Right ventricle myocardium inferior (tissue), 1 donor: Measurements from ENCODE around the gene PTPRN2. TPM values are rescaled to one million over a fixed set of nuclear protein-coding genes. Genes with fewer than 3 reads are reported as not detected.
A peak's percentile ranks its signal among the peaks of the same experiment; 100 is the strongest.
"Not testable (repeated sequence)": the region's sequence is repeated elsewhere in the genome, so short reads cannot be mapped to it uniquely, and the experiment has no call there.

Experiments
- ATAC-seq: fragments of 200-7000 bp; cut with Tn5 transposase; one replicate; pipeline ENCODE4 v1.9.1; 2020; ENCODE audit warnings: mild to moderate bottlenecking, moderate library complexity
- DNase-seq: peaks from one replicate; pipeline ENCODE4 v3.0.0; 2021; ENCODE audit errors: missing footprints
- intact Hi-C: fragments of 100-400 bp; cut with DNase I; formaldehyde crosslinking; loops from one replicate; pipeline ENCODE4 v1.11.0; 2022
- total RNA-seq: library from RNA; stranded (reverse); fragmentation: NEBNext Ultra II Directional; extraction: Animal tissue kit (Norgen Biotek cat#: 25700); gene quantifications from one replicate; pipeline ENCODE4 v1.2.1, GENCODE V29; 2021
- donor health status: DM: no; HTN: yes; CAD: no; lungs with severe emphysema.

PTPRN2 gene
- total RNA-seq, 1 donor from 2014 or later, result 1.6 TPM

DNA sequence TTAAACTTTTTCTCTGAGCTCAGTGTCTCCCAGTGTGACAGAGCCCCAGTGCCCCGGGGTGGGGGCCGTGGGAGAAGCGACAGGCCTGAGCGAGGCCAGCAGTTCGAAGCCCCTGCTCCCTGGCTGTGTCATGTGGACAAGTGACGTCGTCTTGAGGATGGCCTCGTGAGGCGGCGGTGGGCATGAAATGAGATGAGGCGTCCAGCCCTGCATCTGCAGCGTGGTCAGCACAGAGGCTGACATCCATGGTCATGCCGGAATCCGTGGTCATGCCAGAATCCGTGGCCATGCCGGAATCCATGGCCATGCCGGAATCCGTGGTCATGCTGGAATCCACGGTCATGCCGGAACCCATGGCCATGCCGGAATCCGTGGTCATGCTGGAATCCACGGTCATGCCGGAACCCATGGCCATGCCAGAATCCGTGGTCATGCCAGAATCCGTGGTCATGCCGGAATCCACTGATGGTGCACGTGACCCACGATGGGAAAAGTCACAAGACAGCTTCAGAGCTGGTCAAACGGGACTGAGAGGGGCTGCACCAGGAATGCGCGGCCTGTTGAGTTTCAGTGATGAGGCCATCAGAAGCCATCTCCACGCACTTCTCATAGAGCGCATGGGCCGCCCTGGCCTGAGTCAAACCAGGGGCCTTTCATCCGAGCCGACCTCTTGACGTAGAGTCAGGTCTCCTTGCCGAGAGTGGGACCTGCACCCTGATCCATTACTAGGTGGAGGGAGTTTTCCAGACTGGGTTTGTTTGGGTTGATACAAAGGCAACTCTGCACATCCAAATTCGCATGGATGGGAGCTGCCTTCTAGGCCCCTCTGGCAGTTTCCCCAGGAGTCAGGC, 342.5 kb downstream of the PTPRN2 start:
- ATAC-seq (no peak), DNase-seq (no peak)
- intact Hi-C loops, result no loop called here

DNA sequence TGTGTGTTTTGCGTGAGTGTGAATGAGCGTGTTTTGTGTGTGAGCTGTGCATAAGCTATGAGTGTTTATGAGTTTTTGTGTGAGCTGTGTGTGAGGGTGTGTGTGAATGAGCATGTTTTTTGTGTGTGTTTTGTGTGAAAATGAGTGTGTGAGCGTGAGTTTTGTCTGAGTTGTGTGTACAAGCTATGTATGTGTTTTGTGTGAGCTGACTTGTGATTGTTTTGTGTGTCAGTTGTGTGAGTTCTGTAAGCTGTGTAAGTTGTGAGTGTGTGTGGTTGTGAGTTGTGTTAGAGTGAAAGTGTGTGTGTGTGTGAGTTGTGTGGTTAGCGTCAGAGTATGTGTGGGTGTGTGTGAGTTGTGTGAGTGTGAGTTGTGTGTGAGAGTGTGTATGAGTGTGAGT, 343.2 kb downstream of the PTPRN2 start:
- no peak for DNase-seq

DNA sequence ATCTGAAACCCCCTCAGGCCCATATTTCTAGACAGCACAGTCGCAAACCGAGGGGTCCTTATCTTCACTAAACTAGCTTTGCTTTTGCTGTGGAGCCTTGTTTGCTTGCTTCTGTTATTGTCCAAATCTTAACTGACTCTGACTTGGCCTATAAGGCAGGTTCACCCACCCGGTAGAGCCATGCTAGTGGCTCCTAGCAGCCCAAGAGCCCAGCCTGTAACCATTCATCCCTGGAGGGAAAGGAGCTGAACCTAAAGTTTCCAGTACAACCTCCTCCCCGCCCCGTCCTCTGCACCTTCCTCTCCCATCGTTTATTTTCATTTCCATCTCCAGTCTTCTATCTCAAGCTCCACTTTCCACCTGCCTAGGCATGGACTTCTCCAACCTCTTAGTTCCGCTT, 345.7 kb downstream of the PTPRN2 start:
- intact Hi-C loops, result no loop called here
- DNase-seq (no peak), ATAC-seq (no peak)

More for the DNA sequence above, 343.2 kb downstream of the PTPRN2 start:
- no peak for ATAC-seq
- intact Hi-C loops, result no loop called here

DNA sequence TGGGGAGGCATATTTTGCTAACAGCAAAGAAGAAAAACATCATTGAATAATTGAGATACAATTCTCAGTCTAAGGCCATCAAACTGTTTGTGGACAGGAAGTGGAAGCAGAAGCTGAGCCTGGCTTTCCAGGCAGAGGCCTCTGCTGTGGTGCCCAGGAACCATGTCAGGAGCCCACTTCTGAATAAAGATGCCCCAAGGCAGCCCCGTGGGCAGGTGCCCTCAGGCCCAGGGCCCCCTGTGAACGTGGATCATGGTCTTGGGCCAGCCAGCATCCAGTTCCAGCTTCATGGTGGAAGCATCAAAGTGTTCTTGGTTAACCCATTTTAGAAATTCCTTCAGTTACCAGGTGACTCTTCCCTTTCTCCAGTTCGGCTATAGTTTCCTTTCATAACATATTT, 346.8 kb downstream of the PTPRN2 start:
- no peak for DNase-seq
- intact Hi-C loops, result no loop called here
- ATAC-seq, result no peak

DNA sequence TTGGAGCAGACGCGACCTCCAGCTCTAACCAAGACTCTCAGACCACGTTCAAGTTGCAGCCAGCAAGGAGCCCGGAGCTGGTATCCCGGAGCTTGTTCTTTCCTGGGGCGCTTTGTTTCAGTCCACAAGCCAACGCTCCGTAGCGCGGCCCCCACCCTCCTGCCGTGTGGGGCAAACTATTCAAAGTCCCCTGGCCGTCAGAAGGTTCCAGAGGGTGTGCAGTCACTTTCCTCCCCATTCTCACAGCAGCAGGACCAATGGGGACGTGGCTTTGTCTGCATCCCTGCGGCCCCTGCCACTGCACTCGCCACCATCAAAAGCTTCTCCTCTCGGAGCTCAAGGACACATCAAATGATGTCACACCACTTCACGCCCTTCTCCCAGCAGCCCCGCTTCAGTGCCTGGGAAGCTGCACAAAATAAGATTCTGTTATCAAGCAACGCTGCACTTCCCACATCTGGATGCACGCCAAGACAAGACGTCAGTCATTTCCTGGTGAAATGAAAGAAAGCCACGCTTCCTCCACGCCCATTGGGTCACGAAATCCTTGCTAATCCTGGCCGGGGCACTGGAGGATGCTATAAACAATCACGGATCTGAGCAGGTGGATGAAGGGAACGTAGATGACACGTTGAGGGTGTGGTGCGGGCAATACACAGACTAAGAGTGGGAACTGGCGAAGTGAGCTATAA, 348.2 kb downstream of the PTPRN2 start:
- intact Hi-C loops, result no loop called here
- ATAC-seq, result no peak
- no peak for DNase-seq

DNA sequence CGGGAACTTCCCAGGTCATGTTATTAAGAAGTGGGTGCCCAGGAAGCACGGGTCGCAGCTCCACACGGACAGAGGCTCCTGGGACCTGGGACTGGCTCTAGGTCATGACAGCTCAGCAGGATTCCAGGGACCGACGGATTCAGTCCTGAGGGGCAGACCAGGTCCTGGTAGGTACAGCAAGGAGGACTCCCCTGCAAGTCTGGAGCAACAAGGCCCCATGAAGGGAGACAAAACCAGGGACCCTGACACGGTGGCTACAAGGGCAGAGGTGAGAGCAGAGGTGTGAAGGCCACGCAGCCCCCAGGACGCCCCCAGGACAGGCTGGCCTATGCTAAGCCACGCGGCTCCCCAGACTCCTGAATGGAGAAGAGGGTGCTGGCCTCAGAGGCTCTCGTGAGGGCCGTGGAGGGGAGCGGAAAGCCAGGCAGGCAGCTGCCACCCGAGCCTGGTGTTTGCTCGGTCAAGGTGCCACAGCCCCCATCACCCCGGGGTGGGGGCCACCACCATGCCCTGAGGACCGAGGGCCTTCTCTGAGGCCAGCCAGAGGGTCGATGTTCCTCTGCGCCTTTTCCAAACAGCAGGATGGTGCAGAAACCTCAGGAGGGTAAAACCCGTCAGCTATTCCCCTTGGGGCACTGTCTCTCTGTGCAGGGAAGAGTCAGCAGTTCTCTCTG, 348.9 kb downstream of the PTPRN2 start:
- no peak for DNase-seq
- intact Hi-C loops, result no loop called here
- ATAC-seq, result no peak

DNA sequence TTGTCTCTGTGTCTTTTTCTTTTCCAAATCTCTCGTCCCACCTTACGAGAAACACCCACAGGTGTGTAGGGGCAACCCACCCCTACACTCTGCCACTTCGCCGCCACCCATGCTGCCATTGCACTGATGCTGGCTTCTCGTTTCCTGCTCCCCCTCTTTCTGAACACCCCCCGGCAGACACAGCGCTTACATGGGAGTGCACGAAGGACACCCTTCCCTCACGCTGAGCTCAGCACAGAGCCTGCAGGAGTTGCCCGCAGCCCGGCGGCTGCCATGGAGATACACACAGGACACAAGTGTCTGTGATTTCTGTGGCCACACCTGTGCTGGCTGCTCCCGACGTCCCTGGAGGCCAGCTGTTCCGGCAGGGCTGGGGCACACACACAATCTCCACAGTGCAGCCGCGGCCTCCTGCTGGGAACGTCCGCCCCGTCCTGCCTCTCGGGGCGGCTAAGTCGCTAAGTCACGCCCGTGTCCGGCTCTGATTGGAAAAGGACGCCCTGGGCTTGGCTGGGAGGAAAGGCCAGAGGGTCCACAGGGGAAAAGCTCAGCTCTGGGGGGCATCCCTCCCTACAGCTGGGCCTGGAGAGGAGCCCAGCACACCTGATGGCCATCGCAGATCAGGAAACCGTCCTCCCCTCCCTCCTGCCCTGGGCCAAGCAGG, 349.8 kb downstream of the PTPRN2 start:
- intact Hi-C loops, result no loop called here
- DNase-seq (no peak), ATAC-seq (peak; percentile 31)

DNA sequence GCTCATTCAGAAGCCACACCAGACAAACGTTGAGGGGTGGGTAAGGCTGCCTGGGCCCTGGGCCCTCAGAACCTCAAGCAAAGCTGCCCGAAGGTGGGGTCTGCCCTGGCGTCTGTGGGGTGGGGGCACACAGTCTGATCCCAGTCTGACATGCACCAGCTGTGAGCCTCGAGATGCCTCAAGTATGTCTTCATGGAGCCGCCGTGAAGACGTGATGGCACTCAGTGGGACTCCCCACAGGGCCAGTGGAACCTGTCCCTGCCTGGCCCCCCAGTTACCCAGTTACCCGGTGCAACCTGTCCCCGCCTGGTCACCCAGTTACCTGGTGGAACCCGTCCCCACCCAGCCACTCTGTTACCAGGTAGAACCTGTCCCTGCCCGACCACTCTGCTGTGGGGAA, 351.2 kb downstream of the PTPRN2 start:
- DNase-seq (no peak), ATAC-seq (no peak)
- intact Hi-C loops, result no loop called here

DNA sequence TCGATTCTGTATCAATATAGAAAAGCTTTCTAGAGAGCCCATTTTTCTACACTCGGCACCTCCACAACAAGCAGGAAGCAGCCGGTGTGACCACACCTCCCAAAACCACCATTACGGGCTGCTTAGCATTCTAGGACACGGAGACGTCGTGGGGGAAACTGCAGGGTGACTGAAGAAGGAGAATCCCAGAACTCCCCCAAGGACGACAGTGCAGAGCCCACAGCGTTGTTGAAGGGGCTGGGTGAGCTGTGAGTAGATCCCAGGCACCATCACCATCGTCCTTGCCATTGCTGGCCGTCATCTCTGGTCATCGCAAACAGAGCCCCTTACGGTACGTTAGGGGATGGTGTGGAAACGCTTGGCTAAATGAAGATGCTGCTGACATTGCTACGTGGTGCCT, 351.8 kb downstream of the PTPRN2 start:
- DNase-seq (no peak), ATAC-seq (no peak)
- intact Hi-C loops, result no loop called here

DNA sequence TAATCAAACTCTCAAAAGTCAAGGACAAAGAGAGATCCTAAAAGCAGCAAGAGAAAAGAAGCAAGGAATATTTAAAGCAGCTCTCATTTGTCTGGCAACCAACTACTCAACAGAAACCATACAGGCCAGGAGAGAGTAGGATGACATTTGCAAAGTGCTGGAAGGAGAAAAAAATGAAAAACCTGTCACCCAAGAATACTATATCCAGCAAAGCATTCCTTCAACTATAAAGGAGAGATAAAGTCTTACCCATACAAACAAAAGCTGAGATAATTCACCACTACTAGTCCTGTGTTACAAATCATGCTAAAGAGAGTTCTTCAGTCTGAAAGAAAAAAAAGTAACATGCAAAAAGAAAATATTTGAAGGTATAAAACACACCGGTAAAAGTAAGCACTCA, 357.7 kb downstream of the PTPRN2 start:
- ATAC-seq, result no peak
- intact Hi-C loops, result no loop called here
- DNase-seq, result no peak

DNA sequence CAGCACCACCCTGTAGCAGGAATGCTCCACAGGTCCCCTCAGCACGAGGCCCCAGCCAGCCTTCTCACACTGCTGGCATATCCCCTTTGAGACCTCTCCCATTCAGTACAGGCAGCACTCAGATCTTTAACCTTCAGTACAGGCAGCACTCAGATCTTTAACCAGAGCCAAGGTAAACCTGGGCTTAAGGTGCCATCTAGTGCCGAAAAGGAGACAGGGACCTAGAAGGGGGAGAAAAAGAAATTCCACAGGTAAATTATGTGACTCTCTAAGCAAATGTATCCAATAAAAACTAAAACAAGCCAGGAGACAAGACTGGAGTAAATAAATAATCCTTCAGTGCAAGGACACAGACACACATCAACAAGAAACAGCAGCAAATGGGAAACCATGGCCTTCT, 358.6 kb downstream of the PTPRN2 start:
- intact Hi-C loops, result no loop called here
- no peak for DNase-seq
- no peak for ATAC-seq

DNA sequence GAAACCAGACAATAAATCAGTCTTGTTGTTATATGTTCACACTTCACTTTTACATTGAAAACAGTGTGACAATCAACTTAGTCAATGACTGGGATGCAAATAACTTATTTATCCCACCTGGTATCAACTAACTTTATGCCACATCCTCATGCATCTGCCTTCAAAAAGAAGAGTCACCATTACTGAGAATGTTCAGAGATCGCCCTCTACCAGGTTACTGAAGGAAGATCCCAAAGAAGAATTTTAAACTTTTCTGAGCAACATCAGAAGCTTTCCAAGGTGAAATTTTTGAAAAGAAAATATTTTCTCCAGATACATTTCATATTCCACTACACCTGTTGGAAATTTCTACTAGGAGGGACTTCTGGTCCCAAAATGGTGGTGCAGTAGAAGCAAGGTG, 359.5 kb downstream of the PTPRN2 start:
- intact Hi-C loops, result no loop called here
- no peak for ATAC-seq

DNA sequence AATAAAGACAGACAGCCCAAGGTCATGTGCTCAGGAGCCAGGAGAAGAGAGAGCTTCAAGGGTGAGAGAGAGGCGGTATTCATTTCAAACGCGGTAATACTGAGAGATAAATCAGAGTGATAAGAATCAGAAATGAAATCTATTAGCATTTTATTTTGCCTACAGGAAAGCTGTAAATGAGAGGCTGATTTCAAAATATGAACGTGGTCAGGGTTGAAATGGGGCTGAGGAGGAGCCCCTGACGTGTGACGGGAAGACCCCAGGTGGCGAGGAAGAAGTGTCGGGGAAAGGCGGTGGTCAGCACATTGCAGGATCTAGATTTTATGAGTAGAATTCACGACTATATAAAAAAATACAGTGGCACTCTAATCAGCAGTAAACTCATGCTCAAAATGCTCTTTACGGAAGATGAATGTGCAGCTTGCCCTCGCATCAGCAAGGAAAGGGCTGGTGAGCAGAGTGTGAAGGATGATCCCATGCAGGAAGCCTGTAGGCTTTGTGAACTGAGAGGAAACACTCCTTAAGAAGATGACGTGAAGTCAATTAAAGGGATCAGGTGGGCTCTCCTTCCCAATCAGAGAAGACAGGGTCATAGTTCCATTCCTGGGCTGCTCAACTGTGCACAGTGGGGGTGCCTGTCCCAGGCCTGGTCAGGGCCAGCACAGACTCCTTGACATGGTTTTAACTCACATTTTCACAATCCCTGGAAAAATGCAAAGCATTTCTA, 360.2 kb downstream of the PTPRN2 start:
- intact Hi-C loops, result no loop called here
- DNase-seq (no peak), ATAC-seq (no peak)

More for the DNA sequence above, 359.5 kb downstream of the PTPRN2 start:
- no peak for DNase-seq

DNA sequence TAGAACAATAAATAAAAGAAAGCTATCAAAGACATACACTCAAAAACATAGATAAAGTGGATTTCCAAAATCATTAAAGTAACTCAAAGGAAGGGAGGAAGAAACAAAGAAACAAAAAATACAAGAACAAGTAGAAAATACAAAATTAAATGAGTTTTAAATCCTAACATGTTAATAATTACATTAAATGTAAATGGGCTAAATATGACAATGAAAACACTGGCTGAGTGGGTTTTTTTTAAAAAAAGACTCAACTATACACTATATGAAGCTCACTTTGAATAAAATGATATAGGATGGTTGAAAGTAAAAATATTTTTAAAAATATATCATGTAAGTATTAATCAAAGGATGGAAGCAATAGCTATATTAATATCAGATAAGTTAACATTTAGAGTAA, 371.4 kb downstream of the PTPRN2 start:
- DNase-seq (no peak), ATAC-seq (no peak)
- intact Hi-C loops, result no loop called here

DNA sequence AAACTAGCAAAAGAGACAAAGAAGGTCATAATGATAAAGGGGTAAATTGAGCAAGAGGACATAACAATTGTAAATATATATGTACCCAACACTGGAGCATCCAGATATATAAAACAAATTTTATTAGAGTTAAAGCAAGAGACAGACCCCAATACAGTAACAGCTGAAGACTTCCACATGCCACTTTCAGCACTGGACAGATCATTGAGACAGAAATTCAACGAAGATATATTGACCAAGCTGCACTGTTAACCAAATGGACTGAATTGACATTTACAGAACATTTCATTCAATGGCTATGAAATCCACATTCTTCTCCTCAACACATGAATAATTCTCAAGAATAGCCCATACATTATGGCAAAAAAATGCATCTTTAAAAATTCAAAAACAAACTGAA, 378.2 kb downstream of the PTPRN2 start:
- ATAC-seq, result no peak
- intact Hi-C loops, result no loop called here
- DNase-seq, result no peak

DNA sequence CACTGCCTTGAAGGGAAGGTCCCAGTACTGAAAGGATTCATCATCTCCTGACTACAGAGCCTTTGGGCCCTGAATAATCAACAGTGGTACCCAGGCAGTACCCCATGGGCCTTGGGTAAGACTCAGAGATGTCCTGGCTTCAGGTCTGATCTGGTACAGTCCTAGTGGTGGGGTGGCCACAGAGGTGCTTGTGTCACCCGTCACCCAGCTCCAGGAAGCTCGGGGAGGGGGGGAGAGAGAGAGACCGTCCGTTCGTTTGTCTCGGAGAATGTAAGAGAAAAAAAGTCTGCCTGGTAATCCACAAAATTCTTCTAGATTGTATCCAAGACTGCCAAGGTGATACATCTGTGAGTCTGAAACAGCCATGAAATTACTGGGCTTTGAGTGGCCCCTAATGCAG, 381.3 kb downstream of the PTPRN2 start:
- ATAC-seq (no peak), DNase-seq (no peak)
- intact Hi-C loops, result no loop called here

DNA sequence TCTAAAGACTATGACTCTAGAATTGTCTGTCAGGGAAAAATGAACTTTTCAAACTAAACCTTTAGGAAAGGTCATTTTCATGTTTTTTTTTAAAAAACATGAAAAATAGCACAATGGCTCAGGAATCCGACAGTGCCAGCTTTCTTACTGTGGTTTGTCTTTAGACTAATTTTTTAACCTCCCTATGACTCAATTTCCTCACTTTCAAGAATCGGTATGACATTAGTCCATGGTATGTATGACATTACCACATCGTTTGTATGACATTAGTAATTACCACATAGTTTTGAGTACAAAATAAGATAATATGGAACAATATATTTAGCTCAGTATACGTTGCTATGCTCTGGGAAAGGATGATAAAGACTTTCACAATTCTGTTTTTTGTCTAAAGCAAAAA, 383.2 kb downstream of the PTPRN2 start:
- ATAC-seq, result no peak
- intact Hi-C loops, result no loop called here
- DNase-seq, result no peak

DNA sequence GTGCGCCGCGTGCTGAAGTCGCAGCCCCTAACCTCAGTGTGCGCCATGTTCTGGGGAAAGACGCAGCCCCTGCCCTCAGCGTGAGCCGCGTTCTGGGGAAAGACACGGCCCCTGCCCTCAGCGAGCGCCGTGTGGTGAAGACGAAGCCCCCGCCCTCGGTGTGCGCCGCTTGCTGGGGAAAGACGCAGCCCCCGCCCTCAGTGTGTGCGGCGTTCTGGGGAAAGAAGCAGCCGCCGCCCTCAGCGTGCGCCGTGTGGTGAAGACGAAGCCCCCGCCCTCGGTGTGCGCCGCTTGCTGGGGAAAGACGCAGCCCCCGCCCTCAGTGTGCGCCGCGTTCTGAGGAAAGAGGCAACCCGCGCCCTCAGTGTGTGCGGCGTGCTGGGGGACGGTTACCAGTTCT, 383.7 kb downstream of the PTPRN2 start:
- ATAC-seq, DNase-seq, intact Hi-C loops: not testable (repeated sequence)
